Measurements from ENCODE around the gene STXBP5.

DNA sequence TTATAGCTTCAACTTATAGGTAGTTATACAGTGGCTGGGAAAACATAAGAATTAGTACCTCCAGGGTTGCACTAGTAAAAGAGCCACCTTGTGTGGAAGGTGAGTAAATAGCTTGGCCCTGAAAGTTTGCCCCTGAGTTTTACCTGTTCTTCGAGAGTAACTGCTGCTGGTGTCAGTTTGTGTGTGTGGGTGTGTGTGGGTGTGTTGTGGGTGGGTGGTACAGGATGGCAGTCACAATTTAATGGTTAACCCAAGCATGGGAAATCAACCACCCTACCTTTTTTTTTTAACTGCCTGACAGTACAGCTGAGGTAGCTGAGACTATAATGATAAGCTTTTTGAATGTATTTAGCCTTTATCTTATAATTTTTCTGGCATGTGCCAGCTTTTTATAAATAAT, 137.3 kb downstream of the STXBP5 start:
- TF ChIP-seq POLR2AphosphoS5 (IDR thresholded peaks at IDR 0.05; ENCODE audit: low read depth, low read length) (no peak), POLR2A (IDR thresholded peaks at IDR 0.05; ENCODE audit: low read depth, low read length) (no peak)

Measured in GM12892 (cell line).